ENCODE measurements around the gene LRCH1.

GRCh38 chr13:46531953-46532352 lies 21.0 kb upstream of the LRCH1 start:
- TF ChIP-seq USF1 (IDR thresholded peaks at IDR 0.05) = no peak
- no peak for TF ChIP-seq EGR1 (IDR thresholded peaks at IDR 0.05)
- no peak for TF ChIP-seq TAF1 (IDR thresholded peaks at IDR 0.05; ENCODE audit: low read depth)
- no peak for TF ChIP-seq EP300 (IDR thresholded peaks at IDR 0.05; ENCODE audit: borderline replicate concordance)
- no peak for TF ChIP-seq YY1 (IDR thresholded peaks at IDR 0.05; ENCODE audit: low read depth)
- no peak for TF ChIP-seq FOXM1 (IDR thresholded peaks at IDR 0.05; ENCODE audit: borderline replicate concordance, low read depth)
- TF ChIP-seq REST (IDR thresholded peaks at IDR 0.05; ENCODE audit: low read depth) = no peak
- TF ChIP-seq CEBPB (IDR thresholded peaks at IDR 0.05) = no peak
- TF ChIP-seq CREB1 (IDR thresholded peaks at IDR 0.05; ENCODE audit: low read depth) = no peak
- TF ChIP-seq MAX (IDR thresholded peaks at IDR 0.05) = no peak
- no peak for TF ChIP-seq TCF12 (IDR thresholded peaks at IDR 0.05; ENCODE audit: low read depth)
- TF ChIP-seq ZBTB7A (IDR thresholded peaks at IDR 0.05; ENCODE audit: low read depth) = no peak
